Right kidney (tissue), 1 donor: Measurements from ENCODE around the gene COPA.
A peak's percentile ranks its signal among the peaks of the same experiment; 100 is the strongest.

Experiments
- DNase-seq: peaks from one replicate; pipeline ENCODE4 v3.0.0-alpha.2; 2016

Gene COPA

DNA sequence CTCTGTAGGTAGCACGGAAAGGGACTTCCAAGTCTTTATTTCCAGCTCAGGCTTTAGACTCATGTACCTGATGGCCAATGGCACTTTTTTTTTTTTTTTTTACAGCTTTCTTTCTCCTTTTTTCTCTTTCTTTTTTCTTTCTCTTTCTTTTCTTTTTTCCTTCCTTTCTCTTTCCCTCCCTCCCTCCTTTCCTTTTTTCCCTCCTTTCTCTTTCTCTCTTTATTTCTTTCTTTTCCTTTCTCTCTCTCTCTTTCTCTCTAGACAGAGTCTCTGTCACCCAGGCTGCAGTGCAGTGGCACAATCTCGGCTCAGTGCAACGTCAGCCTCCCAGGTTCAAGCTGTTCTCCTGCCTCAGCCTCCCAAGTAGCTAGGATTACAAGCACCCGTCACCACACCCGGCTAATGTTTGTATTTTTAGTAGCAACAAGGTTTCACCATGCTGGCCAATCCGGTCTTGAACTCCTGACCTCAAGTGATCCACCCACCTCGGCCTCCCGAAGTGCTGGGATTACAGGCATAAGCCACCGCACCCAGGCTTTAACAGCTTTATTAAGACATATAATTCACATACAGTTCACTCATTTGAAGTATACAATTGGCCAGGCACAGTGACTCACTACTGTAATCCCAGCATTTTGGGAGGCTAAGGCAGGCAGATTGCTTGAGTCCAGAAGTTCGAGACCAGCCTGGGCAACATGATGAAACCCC, 75.6 kb downstream of the COPA start:
- no peak for DNase-seq

DNA sequence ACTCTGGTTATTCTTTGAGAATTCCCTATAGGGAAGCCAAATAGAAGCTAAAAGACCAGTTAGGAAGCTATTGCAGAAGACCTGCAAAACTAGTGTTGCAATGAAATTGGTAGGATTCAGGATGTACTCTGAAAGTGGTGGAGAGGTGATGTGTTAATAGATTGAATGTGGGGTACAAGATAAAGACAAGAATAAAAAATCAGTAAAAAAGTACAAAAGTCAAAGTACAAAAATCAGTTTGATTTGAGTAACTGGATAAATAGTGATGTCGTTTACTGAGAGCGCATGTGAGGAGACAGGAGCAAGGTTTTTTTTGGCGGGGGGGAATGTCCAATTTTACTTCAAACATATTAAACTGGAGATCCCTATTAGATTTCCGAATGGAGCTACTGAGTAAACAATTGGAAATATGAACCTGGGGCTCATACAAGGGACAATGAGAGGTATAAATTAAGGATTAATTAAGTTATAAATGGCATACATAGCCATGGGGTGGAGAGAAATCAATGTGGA, 78.2 kb downstream of the COPA start:
- no peak for DNase-seq

DNA sequence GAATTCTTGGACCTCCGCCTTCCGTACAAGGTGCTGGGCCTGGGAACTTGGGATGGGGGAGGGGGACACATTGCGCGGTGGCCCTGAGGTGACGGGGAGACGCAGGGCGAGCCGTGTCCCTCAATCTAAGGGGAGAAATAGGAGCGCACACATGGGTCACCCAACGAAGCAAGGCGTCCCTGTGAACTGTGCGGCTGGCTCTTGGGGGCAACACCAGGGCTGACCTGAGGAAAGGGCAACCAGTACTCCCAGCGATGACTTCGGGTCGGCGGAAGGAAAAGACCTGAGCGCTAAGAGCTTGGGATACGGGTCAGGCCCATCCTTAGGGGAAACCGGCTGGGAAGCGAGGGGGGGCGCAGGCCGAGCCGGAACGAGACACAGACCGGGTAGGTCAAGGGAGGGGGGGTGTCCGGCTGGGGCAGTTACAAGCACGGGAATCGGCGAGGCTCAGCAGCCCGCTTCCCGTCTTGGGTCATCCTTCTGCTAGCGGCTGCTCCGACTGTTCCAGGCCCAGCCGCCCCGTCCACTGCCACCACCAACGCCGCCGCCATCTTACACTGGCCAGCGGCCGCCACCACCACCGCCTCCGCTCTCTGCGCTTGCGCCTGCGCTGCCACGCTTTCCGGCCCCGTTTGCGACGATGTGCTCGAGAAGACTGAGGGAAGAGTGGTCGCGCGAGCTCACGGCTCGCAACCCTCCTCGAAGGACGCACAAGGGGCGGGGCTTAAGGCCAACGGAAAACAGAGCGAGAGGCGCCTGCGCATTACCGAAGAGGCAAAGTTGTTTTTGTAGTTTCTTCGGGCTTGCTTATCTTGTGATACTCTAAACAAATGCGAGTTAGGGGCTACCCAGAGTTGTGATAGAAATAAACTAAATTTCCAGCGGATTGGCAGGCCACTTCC, 80.9 kb downstream of the COPA start, which contains the start of gene DCAF8:
DCAF8 (minus strand) TSS at position 657 of the 902 bp plus-strand sequence. CDS start 18,541 bp downstream, outside the sequence.
- peak; percentile 94 for DNase-seq

DNA sequence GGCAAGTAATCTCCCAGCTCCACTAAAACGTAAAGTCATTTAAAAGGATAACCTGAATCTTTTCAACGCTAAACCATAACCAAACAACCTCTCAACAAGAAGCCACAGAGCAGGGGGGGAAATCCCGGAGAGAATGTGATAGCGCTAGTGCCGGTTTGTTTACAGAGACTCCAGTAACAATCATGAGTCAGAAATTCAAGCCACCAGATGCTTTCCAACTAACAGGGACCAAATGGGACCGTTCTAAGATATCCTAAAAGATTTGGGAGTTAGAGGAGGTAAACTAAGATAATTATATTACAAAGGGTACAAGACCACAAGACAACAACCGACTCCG, 81.5 kb downstream of the COPA start:
- no peak for DNase-seq

DNA sequence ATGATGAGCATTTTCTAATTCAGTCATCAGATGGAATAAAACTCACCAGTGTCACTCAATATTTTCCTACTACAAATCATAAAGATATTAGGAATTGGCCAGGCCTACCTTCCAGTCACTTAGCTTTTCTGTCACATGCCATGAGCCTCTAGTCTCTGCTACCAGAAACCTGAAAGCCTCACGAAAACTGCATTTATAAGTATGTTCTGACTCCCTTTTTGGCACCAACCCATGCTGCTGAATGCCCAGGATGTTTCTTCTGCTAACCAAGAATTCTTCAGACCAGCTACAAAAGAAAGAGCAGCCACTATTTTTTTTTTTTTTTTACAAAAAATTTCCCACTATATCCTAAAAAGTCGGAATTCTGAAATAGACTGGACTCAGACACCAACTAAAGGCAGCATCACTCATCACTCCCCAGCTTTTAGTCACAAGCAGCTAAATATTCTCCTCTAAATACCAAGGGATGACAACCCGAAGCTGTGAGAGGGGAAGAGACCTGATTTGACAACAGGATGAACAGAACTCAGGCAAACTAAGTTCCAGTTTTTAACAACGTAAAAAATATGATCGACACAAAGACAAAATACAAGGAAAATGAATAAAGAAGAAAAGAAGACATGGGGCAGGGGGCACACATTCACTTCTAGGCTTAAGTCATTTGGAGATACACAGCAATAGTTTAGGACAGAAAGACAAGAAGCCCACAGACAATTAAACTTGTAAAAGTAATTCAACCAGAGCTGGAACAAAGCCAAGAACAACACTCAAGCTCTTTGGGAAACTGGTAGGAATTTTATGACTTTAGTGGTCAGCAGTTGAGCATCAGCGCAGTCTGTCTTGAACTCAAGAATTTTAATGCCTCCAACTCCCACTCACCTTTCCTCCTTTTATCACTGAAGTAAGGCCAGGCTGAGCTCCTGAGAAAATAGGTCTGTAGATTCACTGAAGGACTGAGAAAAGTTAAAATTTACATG, 82.4 kb downstream of the COPA start:
- DNase-seq: peak; percentile 56

DNA sequence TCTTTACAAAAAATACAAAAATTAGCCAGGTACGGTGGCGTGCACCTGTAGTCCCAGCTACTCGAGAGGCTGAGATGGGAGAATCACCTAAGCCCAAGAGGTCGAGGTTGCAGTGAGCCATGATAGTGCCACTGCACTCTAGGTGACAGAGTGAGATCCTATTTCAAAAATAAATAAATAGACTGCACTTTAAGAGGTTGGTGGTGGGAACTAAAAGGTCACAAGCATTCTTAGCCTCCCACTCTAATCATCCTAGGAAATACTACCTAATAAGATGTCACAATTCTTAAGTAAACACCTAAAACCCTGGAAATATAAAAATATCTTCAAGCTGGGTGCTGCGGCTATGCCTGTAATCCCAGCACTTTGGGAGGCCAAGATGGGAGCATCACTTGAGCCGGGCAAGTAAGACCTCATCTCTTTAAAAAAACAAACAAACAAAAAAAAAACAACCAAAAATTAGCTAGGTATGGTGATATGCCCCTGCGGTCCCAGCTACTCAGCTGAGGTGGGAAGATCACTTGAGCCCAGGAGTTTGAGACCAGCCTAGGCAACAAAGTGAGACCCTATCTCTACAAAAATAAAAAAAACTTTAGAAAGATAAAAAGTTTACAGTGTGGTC, 84.8 kb downstream of the COPA start:
- no peak for DNase-seq

DNA sequence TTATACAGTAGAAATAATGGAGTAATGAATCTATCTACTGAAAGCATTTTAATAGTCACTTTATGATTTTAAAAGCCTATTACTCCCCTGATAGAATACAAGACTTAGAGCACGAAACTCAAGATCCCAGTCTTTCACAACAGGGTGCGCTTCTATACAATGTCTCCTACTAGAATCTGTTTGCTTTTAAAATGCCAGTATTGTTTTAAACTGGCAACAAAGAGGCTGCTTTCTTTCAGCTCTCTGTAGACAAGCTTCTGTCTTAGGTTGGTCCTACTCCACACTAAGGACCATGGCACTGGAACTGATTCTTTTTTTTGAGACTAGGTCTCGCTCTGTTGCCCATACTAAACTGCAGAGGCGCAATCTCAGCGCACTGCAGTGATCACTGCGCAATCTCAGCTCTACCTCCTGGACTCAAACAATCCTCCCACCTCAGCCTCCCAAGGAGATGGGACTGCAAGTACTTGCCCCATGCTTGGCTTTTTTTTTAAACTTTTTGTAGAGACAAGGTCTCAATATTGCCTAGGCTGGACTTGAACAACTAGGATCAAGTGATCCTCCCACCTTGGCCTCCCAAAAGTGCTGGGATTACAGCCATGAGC, 85.5 kb downstream of the COPA start:
- no peak for DNase-seq

DNA sequence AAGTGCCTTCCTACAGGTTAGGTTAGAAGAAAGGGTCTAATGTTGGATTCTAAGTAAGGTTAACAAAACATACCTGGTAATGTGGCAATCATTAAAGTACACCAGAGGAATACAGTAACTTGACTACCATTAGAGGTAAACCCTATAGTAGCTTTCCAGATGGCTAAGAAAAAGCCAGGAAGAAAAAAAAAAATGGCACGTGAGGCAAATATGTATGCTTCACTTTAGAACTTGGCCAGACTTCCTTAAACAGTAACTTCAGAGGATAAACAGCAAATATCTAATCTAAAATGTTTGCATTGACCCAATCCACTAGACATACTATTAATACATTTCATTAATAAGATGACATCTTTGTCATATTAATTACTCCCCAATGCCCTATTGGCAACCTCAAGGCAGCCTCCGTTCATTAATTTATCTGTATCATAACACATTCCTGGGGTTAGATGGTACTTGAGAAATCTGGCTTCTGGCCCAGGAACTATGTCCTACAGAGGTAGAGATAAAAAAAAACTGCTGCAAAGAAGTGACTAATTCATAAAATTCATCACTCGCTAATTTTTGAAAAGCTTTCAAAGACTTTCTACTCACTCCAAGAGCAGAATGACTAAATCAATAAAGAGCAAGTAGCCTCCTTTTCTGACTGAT, 86.5 kb downstream of the COPA start:
- no peak for DNase-seq

DNA sequence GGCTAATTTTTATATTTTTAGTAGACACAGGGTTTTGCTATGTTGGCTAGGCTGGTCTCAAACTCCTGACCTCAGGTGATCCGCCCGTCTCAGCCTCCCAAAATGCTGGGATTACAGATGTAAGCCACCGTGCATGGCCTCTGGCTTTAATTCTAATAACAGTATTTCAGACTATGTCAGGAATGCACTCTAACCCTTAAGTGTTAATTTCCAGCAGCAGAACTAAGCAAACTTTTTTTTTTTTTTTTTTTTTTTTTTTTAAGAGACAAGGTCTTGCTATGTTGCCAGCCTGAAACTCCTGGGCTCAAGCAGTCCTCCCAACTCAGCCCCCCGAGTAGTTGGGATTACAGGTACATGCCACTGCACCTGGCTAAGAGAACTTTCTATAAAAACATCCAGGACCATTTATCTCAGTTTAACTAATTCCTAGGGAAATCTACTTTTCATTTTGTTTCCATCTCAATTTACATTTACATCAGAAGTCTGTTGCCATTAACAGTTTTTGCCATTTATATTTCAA, 87.2 kb downstream of the COPA start:
- DNase-seq: no peak

DNA sequence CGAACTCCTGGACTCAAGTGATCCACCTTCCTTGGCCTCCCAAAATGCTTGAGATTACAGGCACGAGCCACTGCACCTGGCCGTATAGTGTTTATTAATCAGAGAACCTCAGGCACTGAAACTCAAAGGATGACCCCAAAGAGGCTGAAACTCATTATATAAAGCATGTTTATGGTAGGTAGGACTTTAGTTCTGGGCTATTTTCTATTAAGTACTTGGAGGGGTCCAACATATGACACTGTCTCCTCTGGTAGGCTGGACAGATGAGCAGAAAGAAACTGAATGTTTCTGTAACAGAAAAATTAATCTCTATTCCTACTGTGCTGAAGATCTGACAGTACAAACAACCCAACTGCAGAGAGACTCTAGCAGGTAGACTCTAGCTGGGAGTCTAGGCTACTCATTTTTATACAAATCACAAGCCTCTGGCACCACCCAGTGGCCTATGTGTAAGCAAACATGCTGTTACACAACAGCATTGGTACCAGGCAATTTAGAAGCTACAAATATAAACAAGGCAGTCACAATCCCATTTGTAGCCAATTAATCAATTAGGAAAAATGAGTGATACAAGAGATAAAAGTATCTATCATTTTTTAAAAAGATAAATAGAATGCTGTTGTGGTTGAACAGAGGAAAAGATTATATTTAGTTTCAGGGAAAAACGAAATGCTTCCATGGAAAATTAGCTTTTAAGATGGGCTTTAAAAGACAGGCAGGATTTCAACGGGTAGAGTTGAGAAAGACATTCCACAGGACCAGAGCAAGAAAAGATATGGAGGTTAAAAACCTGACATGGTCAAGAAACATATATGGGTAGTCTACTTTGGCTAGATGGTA, 91.1 kb downstream of the COPA start:
- no peak for DNase-seq

DNA sequence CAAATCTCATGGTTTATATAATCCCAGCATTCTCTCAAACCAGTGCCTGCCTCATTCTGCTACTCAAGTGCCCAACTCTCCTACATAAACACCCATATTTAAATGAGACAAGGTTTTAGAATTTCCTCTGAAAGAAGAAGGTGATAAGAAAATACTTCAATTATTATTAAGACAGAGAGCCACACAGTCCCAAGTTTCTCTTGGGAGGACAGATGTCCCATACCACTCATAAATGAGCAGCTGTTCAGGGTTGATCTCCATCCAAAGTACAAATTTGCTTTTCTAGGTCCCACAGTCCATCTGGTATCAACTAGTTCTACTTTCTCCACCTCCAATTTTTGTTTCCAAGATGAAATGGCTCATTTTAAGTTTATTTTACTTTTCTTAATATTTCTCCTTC, 92.0 kb downstream of the COPA start:
- no peak for DNase-seq

DNA sequence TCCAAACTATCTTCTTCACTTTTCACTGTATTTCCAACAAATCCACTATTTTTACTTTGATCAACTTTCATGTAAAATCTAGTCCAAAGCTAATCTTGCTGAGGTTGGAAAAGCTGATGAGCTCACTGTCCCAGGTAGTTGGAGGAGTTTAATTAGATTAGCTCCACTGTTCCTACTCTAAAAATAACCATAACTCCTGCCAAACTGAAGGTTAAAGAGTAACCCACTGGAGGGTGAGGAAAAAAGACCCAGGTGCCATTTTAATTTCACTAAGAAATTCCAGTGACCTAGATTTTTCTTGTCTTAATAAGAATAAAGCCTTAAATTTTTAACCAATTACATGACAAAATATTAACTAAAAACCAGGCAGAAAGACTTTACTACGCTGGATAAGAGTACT, 96.0 kb downstream of the COPA start:
- no peak for DNase-seq

DNA sequence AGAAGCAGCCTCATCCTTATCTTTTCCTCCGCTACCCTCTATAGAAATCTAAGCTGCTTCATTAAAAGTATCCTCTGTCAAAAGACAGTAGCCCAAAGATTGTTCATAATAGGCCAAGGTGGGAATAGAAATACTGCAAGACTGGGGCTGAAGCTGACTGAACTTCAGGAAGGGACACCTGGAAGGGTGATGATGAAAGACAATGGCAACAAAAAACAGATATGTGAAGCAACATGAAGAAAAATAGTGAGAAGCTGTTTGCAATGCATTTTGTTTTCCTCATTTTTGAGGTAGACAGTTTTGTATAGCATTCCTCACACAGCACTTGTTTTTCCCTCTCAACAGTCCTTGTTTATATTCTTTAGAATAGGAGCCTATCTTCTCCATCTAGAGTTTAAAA, 97.6 kb downstream of the COPA start:
- no peak for DNase-seq

DNA sequence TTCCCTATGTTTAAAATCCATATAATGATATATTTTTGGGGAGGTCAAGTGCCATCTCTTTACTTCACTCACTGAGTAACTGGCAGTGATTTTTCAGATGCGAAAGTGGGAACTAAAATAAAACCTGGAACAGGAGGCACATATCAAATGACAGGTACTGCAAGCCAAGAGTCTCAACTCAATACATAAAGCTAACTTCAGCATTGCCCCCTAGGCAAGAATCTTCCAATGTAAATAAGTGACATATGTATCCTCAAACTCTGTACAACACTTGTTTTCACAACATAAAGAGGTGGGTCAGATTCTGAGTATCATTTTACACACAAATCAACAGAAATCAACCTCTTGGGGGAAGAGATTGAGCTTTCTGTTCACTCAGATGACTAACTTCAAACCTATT, 98.8 kb downstream of the COPA start:
- no peak for DNase-seq

DNA sequence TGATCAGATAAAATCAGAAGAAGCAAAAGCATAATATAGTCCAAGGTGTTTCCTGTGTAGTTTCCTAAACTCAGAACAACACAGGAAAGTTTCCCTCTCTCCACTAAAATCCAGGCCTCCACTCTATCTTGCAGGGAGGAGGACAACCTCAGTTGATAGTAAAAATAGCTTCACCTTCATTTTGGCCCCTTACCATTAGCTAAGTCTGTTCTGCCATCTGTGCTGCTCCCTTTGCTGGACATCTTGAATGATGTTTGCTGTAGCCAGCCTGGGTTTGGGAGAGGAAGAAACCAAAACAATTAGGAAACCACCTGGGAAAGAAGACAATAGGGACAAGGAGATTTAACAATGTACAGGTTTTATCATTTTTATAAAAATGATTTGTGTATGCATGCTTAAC, 99.3 kb downstream of the COPA start:
- no peak for DNase-seq

DNA sequence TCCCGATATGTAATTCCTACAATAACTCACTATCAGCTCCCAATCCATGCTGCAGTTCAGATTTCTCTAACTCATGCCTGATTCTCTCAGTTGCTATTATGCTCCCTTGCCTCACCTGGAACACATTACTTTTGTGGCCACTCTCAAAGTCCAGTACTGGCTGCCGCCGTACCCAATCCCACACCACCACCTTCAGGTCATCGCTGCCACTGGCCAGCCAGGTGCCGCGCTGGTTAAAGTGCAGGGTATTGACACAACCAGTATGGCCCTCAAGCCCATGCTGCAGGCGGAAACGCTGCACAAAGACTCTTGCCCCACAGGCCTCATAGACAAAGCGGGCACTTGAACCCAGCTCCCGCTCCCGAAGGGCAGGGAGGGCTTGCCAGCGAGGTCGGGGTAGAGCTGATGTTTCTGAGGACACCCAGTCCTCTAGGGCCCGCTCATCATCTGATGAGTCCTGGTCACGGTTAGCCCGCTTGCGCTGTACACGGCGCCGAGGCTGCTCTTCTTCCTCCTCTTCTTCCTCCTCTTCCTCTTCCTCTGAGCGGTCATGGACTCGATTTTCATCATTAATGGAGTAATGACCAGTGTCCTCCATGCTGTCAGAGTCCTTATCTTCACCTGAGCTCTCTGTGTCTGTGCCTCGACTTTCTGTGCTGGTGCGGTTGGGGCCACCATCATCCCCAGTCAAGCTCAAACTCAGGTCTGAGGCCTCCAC, 103.3 kb downstream of the COPA start:
- DNase-seq: no peak
